Central memory CD4-positive, alpha-beta T cell (primary cell): ENCODE results near the gene CMTM7.

Source experiments
- DNase-seq: peaks from one replicate; pipeline ENCODE4 v3.0.0; 2022

The CMTM7 gene

GRCh38 chr3:32493437-32494414, 102.1 kb downstream of the CMTM7 start:
- no peak for DNase-seq

GRCh38 chr3:32495085-32495484, 103.4 kb downstream of the CMTM7 start:
- DNase-seq, result no peak

DNA sequence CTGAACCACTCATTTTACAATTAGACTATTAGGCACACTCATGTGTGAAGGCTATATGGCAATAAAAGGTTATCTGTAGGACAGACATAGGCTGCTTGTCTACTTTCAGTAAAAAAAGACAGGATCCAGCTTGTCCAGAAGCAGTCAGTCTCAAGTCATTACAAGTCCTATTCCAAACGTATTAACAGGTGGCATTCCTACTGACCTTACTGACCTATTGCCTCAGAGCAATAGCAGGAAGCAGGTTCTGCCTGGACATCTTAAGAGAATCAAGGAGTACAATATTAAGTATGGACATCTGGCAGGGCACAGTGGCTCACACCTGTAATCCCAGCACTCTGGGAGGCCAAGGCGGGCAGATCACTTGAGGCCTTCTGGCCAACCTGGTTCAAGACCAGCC, 104.0 kb downstream of the CMTM7 start:
- no peak for DNase-seq

DNA sequence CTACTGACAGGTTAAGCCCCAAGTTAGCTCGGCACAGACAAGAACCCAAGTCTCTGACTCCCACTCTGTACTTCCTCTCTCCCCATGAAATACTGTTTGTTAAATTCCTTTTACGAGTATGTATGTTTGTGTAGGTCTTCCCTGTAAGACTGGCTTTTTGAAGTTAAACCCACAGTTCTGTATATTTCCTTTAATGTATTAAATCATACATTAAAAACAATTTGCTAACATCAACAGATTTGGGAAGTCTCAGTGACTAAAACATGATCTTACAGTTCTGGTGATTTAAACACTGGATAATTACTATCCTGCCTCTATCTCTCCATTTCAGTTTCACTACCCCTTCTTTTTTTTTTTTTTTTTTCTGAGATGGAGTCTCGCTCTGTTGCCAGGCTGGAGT, 106.6 kb downstream of the CMTM7 start:
- DNase-seq, result no peak

GRCh38 chr3:32498992-32499391, 107.3 kb downstream of the CMTM7 start:
- no peak for DNase-seq

DNA sequence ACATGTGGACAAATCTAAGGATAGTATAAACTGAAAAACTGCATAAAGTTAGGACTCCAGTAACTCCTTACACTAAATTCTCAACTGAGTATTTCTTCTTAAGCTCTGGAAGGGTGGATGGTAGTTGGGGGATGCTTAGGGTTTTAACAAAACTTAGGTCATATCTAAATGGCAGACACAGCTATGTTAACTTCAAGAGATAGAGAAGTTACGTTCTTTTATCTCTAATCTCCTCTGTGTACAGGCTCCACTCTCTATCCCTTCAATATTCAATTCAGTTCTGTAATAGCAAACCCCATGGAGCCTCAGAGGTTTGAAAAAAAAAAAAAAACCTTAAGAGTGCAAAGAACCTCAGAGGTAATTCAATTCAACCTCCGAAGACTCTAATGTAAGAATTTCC, 107.9 kb downstream of the CMTM7 start:
- no peak for DNase-seq

- no peak for DNase-seq
Observed at GRCh38 chr3:32500231-32500630, 108.6 kb downstream of the CMTM7 start.

DNA sequence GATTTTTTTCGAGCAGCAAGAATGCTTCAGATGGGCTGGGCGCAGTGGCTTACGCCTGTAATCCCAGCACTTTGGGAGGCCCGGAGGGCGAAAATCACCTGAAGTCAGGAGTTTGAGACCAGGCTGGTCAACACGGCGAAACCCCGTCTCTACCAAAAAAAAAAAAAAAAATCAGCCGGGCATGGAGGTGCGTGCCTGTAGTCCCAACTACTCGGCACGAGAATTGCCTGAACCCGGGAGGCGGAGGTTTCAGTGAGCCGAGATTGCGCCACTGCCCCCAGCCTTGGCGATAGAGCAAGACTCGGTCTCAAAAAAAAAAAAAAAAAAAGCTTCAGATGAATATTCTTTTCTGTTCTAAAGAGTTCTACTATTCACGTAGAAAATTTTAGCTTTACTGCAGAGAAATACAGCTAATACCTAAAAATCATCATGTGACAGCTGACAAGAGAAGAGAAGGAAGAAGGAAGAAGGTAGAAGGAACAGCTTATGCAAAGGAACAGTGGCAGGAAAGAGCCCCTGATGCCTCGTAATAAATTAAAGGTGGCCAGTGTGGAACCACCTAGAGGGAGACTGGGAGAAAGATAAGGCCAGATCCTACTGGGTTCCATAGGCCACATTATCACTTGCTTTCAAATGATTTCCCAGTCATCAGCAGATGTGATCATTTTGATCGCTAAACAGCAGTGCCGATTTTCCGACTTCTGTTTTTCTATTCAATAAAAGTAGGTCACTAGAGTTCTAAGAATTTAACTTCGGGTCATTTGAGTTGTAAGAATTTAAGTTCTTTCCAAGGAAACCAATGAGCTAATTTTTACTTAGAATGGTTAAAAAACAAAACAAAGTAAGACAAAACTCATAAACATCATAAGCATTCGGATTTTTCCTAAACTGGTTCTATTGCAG, 109.5 kb downstream of the CMTM7 start:
- no peak for DNase-seq

GRCh38 chr3:32501783-32502117, 110.1 kb downstream of the CMTM7 start:
- DNase-seq, result no peak

DNA sequence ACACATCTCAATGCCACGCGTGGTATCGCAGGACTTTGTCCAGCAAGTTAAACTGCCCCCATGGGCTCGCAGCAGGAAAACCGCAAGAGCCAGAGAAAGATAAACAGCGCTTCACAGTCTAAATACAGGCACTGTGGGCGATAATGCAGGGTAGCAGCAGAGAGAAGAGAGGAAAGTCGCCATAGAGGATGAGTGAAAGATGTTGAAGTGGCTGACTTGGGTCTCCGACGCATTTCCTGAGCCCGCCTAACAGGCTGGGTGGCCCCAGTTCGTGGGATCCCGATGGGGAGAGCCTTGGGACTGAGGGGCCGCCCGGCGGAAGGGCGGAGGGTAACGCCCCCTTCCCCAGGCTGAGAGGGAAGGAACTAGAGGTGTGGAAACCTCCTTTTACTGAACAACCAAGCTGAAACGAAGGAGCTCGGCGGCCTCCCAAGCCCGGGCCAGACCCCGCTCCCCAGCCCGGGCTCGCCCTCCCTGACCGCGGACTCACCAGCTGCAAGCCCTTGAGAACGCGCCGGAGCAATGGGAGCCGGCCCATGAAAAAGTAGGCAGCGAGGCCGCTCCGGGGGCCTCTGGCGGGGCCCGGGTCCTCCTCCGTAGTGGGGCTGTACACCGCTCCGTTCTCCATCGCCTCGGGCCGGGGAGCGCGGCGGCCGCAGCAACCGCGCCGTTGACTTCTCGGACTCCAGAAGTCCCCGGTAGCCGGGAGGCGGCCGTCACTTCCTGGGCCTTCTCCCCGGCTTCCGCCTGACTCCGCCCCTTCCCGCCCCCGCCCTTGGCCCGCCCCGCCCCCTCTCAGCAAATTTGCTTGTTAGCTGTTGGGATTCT, 110.7 kb downstream of the CMTM7 start, which contains the start of gene CMTM6:
Gene CMTM6 (minus strand): TSS at position 735 of the 828 bp plus-strand sequence. CDS start 107 bp downstream, at position 628.
- peak; percentile 73 for DNase-seq

GRCh38 chr3:32502946-32503286, 111.3 kb downstream of the CMTM7 start:
- DNase-seq, result no peak
